Muscle layer of duodenum (tissue), 2 donors: Measurements from ENCODE around the gene UGT1A4.

Experiments
- H3K27ac ChIP-seq: one replicate; pipeline ENCODE4 v1.7.0; 2013; ENCODE audit warnings: mild to moderate bottlenecking, low read length
- H3K27me3 ChIP-seq: one replicate; pipeline ENCODE4 v1.7.0; 2013; ENCODE audit warnings: low read depth, mild to moderate bottlenecking, control low read depth, low read length
- H3K36me3 ChIP-seq, 2 donors: one replicate each; pipeline ENCODE4 v1.7.0; 2013; ENCODE audit warnings: low read length in 2 of 2, control low read depth in 1 of 2, mild to moderate bottlenecking in 1 of 2; ENCODE audit not compliant: insufficient read depth in 2 of 2, control insufficient read depth in 1 of 2
- H3K4me1 ChIP-seq, 2 donors: one replicate each; pipeline ENCODE4 v1.7.0; 2013; ENCODE audit warnings: low read length in 2 of 2, mild to moderate bottlenecking in 2 of 2, control low read depth in 1 of 2, moderate library complexity in 1 of 2; ENCODE audit not compliant: insufficient read depth in 2 of 2, control insufficient read depth in 1 of 2
- H3K4me3 ChIP-seq, 2 donors: one replicate each; pipeline ENCODE4 v1.7.0; 2013; ENCODE audit warnings: low read length in 2 of 2, low read depth in 1 of 2, mild to moderate bottlenecking in 1 of 2
- H3K9me3 ChIP-seq, 2 donors: one replicate each; pipeline ENCODE4 v1.7.0; 2013; ENCODE audit warnings: low read length in 2 of 2, control low read depth in 1 of 2, mild to moderate bottlenecking in 1 of 2; ENCODE audit not compliant: control insufficient read depth in 1 of 2
- donor health status: healthy.

Gene UGT1A4

GRCh38 chr2:233794128-233794658 is 75.7 kb downstream of the UGT1A4 start:
- no peaks in the 10 kb centered on the region for H3K27me3 ChIP-seq
- no peak overlapping the region for H3K27ac ChIP-seq
- H3K36me3 ChIP-seq = no peaks in the 10 kb centered on the region
- H3K4me3 ChIP-seq = no peak overlapping the region
- no peaks in the 10 kb centered on the region for H3K9me3 ChIP-seq
- H3K4me1 ChIP-seq = no peaks in the 10 kb centered on the region

GRCh38 chr2:233795735-233796171 is 77.2 kb downstream of the UGT1A4 start:
- Histone ChIP-seq H3K27ac (no peak overlapping the region), H3K9me3 (no peaks in the 10 kb centered on the region), H3K27me3 (no peaks in the 10 kb centered on the region), H3K4me1 (no peaks in the 10 kb centered on the region), H3K36me3 (no peaks in the 10 kb centered on the region), H3K4me3 (no peak overlapping the region)

GRCh38 chr2:233796254-233796653 is 77.7 kb downstream of the UGT1A4 start:
- no peaks in the 10 kb centered on the region for H3K4me1 ChIP-seq
- no peak overlapping the region for H3K27ac ChIP-seq
- no peaks in the 10 kb centered on the region for H3K36me3 ChIP-seq
- no peak overlapping the region for H3K4me3 ChIP-seq
- no peaks in the 10 kb centered on the region for H3K9me3 ChIP-seq
- H3K27me3 ChIP-seq = no peaks in the 10 kb centered on the region

GRCh38 chr2:233798335-233799086 is 80.0 kb downstream of the UGT1A4 start:
- H3K4me3 ChIP-seq = no peak overlapping the region
- no peaks in the 10 kb centered on the region for H3K4me1 ChIP-seq
- no peaks in the 10 kb centered on the region for H3K9me3 ChIP-seq
- no peaks in the 10 kb centered on the region for H3K36me3 ChIP-seq
- no peaks in the 10 kb centered on the region for H3K27me3 ChIP-seq
- H3K27ac ChIP-seq = no peak overlapping the region

- Histone ChIP-seq H3K9me3 (no peaks in the 10 kb centered on the region), H3K36me3 (no peaks in the 10 kb centered on the region), H3K27ac (no peak overlapping the region), H3K27me3 (no peaks in the 10 kb centered on the region), H3K4me1 (no peaks in the 10 kb centered on the region), H3K4me3 (no peak overlapping the region)
These were observed 80.6 kb downstream of the UGT1A4 start for GRCh38 chr2:233799087-233799665.

GRCh38 chr2:233799716-233800115 is 81.2 kb downstream of the UGT1A4 start:
- Histone ChIP-seq H3K27ac (no peak overlapping the region), H3K4me1 (no peaks in the 10 kb centered on the region), H3K4me3 (no peak overlapping the region), H3K36me3 (no peaks in the 10 kb centered on the region), H3K27me3 (no peaks in the 10 kb centered on the region), H3K9me3 (no peaks in the 10 kb centered on the region)

GRCh38 chr2:233800208-233800607 is 81.7 kb downstream of the UGT1A4 start:
- no peaks in the 10 kb centered on the region for H3K9me3 ChIP-seq
- H3K4me3 ChIP-seq = no peak overlapping the region
- H3K36me3 ChIP-seq = no peaks in the 10 kb centered on the region
- H3K27ac ChIP-seq = no peak overlapping the region
- H3K4me1 ChIP-seq = no peaks in the 10 kb centered on the region
- H3K27me3 ChIP-seq = no peaks in the 10 kb centered on the region

- Histone ChIP-seq H3K36me3 (no peaks in the 10 kb centered on the region), H3K9me3 (no peaks in the 10 kb centered on the region), H3K4me3 (no peak overlapping the region), H3K27me3 (no peaks in the 10 kb centered on the region), H3K4me1 (no peaks in the 10 kb centered on the region), H3K27ac (no peak overlapping the region)
These were observed 83.0 kb downstream of the UGT1A4 start for GRCh38 chr2:233801357-233802131.

GRCh38 chr2:233802132-233802815 is 83.7 kb downstream of the UGT1A4 start:
- no peak overlapping the region for H3K27ac ChIP-seq
- H3K36me3 ChIP-seq = no peaks in the 10 kb centered on the region
- no peaks in the 10 kb centered on the region for H3K9me3 ChIP-seq
- no peaks in the 10 kb centered on the region for H3K27me3 ChIP-seq
- H3K4me3 ChIP-seq = no peak overlapping the region
- H3K4me1 ChIP-seq = no peaks in the 10 kb centered on the region

GRCh38 chr2:233803292-233803911 is 84.9 kb downstream of the UGT1A4 start:
- Histone ChIP-seq H3K27ac (no peak overlapping the region), H3K4me3 (no peak overlapping the region), H3K27me3 (no peaks in the 10 kb centered on the region), H3K9me3 (no peaks in the 10 kb centered on the region), H3K4me1 (no peaks in the 10 kb centered on the region), H3K36me3 (no peaks in the 10 kb centered on the region)
